Hematopoietic multipotent progenitor cell treated with erythropoietin and hydrocortisone succinate and interleukin-3 and kit ligand, for 4 days (in vitro differentiated cells): ENCODE results near the gene SLC25A22.

Source experiments
- DNase-seq: peaks from one replicate; pipeline ENCODE4 v3.0.0-alpha.2; 2015

The SLC25A22 gene

DNA sequence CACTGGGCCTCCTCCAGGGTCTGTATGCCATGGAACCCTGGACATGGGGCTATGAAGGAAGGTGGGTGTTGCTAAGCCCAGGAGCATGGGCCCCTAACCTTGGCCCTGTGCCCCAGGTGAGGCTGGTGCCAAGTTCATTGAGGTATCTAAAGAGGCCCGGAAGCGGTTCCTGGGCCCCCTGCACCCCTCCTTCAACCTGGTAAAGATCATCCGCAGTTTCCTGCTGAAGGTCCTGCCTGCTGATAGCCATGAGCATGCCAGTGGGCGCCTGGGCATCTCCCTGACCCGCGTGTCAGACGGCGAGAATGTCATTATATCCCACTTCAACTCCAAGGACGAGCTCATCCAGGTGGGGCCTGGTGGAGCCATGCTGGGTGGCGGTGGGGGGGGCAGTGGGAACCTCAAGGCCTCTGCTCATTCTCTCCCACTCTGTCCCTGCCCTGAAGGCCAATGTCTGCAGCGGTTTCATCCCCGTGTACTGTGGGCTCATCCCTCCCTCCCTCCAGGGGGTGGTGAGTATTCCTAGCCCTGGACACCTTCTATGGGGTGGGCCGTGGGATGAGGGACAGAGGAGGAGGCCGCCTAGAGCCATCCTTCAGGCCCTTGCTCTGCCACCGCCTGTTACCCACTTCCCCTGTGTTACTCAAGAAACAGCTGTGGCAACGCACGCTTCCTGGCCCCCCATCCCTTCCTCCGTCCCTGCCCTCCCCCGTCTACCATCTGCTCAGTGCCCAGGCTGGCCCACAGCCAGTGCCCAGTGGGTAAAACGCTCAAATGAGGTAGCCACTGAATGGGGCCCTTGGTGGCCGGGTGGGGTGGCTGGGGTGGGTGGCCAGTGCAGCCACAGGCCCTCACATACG lies 23.7 kb upstream of the SLC25A22 start:
- peak; percentile 79 for DNase-seq

DNA sequence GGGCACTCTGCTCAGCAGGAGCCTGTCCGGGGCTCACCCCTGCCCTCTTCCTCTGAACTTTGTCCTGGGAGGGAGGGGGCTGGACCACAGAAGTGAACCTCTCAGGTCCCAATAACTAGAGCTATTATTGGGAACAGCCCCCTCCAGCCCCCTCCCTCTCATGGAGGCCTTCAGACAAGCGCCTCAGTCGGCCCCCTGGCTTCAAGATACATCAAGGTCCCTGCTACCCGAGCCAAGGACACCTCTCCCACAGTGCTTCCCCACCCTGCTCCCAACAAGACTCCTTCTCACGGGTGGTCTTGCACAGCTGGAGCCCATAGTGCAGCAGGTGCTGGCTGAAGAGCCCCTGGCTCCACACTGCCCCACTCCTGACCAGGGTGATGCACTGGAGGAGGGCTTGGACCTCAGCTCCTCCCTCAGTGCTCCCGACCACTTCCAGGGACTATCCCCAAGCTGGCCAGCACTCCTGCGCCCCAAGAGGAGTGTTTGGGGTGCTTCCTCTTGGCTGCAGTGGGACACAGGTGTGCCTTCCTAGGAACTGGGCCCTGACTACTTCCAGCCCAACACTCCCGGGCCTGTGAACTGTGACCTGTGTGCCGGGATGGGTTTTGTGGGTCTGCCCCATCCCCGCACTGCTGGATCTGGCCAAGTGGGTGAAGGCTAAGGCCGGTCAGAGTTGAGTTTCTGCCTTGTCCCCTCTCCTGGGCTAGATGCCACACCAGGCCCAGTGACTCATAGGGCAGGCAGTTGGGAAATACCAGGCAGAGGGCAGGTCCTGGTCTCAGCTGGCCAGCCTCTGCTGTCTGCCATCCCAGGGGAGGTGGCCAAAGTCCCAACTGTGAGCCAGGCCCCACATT lies 22.8 kb upstream of the SLC25A22 start:
- DNase-seq = no peak

DNA sequence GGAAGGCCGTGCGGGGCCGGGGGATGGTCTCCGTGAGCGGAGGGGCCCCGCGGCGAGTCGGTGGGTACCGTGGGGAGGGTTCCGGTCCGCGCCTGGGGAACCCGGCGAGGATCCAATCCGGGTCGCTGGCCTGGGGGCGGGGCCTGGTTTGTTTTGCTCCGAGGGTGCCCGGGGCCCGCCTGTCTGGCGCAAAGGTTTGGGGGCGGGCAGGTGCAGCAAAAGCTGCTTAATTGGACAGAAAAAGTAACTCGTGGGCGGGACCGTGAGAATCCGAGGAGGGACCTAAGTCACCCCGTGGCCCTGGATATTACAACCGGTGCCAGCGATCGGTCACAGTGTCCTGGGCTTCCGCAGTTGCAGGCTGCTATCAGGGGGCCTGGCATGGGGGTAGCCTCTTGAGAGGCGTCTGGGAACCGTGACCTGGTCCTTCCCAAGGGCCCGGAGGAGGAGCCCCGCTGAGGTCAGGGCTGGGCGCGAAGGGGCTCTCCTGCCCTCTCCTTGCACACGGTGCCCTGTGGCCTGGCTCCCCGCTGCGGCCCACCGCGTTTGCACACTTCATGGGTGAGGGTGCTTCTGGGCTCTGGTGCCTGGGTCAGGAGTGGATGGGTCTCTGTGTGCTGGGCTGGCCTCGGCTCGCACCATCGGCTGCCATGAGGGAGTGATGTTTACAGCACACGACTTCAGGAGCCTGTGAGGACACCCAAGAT lies 22.0 kb upstream of the SLC25A22 start:
- peak; percentile 99 for DNase-seq

DNA sequence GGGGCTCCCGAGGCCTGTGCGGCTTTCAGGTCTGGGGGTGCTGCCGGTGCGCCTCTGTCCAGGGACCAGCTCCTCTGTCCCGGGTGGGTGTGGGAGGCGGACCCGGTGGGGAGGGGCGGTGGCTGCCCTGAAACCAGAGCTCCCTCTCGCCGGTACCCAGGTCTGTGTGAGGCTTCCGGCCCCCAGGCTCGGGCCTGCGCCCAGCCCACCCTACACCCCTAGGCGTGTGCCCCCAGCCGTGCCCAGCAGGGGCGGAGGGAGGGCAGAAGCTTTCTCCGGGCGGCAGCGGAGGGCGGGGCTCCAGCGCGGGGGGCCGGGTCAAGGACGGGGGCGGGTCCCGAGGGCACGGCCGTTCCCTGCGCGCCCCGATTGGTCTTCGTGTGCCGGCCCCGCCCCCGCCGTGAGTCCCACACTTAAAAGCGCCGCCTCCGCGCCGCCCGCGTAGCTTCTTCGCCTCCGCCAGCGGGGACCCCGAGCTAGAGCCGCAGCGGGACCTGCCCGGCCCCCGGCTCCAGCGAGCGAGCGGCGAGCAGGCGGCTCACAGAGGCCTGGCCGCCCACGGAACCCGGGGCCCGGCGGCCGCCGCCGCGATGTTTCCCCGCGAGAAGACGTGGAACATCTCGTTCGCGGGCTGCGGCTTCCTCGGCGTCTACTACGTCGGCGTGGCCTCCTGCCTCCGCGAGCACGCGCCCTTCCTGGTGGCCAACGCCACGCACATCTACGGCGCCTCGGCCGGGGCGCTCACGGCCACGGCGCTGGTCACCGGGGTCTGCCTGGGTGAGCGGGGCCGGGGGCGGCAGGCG lies 21.2 kb upstream of the SLC25A22 start:
- DNase-seq = peak; percentile 97

DNA sequence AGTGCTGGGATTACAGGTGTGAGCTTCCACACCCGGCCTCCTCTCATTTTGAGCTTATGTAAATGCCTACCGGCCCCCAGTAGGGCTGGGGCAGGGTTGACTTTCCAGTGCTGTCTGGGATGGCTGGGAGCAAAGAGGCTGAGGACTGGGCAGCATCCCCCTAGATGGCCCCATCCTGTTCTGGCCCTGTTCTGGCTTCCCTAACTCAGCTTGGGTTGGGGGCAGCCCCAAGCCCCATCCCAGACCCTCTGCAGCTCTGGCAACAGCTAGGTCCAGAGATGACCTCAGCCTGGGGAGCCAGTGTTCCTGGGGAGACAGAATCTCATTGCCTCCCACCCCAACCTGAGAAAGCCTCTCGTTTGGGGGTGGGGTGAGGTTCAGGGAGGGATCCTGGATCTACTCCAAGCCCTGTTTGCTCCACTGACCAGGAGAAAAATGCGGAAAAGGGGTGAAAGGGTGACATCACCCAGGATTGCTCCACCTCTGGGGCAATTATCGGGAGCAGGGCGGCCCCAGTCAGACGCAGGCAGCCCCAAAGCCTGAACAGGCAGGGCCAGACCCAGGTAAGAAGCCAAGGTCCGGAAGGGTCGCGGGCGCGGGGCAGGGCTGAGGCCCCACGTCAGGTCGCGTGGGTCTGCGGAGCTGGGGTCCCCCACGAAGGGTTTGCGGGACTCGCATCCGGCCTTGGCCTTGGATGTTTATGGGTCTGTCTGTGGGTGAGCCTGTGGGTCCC lies 20.5 kb upstream of the SLC25A22 start, which contains the start of gene PNPLA2:
Gene PNPLA2, plus strand, starts transcription at position 519 of the 733 bp plus-strand sequence. CDS start 805 bp downstream, outside the sequence.
- no peak for DNase-seq

DNA sequence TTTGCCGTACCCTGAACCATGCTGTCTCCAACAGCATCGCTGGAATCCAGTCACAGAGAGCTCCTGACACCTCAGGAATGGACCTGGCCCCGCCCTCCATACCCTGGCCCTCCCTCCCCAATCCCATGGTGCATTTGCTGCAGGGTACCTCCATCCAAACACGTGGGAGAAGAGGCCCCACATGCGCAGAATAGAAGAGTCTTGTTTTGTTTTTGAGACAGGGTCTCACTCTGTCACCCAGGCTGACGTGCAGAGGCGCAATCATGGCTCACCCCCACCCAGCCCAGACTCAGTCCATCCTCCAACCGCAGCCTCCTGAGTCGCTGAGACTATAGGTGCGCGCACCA lies 18.3 kb upstream of the SLC25A22 start:
- DNase-seq = no peak

DNA sequence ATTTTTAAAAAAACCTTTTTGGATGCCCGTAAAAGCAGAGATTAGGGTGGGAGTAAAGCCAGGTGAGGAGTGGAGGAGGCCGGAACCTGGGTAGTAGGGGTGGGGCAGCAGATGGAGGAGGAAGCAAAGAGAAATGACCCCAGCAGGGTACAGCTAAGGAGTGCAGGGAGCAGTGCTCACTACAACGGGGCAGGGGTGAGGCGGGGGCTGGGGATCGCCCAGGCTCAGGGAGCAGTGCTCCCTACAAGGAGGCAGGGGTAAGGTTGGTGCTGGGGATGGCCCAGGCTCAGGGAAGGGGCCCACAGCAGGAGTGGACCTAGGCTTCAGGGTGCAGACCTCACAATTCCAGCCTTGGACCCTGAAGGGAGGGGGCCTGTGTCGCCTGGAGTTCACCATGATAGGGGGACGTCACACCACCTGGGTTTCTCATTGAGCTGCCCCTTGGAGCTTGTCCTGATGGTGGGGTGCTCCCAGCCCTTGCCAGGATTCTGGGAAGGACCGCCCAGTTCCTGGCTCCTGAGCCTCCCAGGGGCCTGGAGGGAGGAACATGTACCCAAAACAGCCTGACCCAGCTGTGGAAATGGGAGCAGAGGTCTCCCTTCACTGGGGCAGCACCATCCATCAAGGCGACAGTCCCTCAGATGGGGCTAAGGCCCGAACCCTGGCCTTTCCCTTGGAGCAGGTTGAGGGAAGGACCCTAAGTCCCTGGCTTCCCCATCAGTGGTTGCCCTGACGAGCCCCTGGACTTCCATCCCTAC lies 17.8 kb upstream of the SLC25A22 start:
- no peak for DNase-seq

DNA sequence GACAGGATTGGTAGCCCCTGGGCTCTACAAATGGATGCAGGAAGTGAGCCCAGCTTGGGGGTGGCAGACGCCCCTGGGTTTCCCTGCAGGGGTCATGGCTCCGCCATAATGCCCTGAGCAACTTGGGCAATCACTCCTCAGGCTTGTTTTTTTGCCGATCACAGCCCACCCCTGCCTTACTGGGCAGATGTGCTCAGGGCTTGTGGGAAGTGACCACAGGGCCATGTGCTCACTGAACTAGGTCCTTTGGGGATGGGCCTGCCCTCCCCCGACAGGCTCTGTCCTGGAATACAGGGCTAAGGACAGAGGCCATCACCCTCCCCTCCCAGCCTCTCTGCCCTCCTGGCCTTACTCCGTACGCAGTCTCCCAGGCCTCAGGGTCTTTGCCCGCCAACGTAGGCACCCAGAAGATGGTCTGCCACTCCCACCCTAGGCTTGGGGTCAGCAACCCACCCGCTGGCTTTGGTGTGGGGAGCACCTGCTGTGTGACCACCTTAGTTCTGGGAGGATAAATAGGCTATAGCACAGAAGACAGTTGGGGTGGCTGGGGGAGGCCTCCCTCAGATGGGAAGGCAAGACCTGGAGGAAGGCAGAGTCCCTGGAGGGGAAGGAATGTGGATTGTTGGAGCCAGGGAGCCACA lies 15.5 kb upstream of the SLC25A22 start:
- no peak for DNase-seq

DNA sequence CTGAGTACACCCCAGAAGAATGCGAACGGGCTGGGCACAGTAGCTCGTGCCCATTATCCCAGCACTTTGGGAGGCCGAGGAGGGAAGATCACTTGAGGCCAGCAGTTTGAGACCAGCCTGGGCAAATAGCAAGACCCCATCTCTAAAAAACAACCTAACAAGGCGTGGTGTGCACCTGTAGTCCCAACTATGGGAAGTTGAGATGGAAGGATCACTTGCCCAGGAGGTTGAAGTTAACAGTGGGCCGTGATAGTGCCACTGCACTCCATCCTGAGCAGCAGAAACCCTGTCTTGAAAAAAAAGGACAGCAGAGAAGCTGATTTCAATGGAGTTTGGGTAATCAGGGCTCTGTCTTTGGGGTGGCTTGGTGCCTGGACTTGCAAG lies 15.0 kb upstream of the SLC25A22 start:
- no peak for DNase-seq

DNA sequence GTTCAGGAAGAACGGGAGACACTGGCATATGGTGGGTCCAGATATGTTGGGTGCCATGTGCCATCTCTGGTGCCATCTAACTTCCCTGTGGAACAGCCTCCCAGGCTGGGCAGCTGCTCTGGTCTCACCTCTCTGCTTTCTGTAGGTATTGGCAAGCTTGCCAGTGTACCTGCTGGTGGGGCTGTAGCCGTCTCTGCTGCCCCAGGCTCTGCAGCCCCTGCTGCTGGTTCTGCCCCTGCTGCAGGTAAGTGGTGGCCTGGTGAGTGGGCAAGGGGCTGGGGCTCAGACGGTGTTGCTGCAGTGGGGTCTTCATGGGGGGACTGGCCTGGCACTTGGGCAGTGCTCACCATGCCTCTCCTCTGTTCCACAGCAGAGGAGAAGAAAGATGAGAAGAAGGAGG lies 14.3 kb upstream of the SLC25A22 start:
- no peak for DNase-seq

DNA sequence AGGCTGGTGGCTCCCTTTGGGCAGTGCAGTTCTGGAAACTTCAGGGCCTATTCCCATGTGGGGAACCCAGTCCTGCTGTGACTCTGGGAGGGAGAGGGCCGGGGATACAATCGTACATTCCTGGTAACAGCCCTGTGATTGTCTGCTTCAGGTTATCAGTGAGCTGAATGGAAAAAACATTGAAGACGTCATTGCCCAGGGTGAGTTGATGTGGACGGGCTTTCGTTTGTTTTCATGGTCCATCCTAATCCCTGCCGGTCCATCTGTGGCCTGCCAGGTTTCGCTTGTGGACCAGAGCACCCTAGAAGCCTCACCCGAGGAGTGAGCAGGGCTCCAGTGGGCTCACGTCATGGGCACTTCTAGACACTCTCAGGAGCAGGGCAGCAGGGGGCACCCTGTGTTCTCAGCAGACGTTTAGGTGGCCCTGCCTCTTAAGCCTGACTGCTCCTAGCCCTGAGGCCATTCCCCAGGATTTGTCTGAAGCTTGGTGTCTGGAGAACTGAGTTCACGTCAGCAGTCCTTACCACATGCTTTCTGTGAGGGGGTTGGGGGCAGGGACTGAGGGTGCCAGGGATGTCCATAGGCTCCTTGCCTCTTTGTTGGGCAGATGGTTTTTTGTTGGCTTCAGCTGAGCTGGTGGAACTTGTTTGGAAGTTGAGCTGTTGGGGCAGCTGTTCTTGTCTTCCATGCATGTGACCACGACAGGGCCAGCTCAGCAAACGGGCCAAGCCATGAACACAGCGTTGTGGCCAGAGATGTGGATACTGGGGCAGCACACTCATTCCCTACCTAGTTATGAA lies 13.6 kb upstream of the SLC25A22 start:
- DNase-seq = peak; percentile 69

DNA sequence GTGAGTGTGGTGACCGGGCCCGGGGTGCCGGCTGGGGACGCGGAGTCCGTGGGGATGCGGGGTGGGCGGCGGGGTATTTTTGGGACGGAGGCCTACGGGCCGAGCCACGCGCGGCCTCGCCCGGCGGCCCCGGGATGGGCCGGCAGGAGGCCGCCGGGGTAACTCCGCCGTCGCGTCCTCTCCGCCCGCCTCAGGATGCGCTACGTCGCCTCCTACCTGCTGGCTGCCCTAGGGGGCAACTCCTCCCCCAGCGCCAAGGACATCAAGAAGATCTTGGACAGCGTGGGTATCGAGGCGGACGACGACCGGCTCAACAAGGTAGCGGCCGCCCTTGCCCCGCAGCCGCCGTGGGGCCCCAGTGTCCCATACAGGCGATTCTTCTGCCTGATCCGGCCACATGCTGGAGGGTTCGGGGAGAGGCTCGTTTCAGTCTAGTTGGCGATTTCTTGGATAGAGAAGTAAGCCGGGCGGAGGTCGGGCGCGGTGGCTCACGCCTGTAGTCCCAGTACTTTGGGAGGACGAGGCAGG lies 12.0 kb upstream of the SLC25A22 start:
- DNase-seq = peak; percentile 33

DNA sequence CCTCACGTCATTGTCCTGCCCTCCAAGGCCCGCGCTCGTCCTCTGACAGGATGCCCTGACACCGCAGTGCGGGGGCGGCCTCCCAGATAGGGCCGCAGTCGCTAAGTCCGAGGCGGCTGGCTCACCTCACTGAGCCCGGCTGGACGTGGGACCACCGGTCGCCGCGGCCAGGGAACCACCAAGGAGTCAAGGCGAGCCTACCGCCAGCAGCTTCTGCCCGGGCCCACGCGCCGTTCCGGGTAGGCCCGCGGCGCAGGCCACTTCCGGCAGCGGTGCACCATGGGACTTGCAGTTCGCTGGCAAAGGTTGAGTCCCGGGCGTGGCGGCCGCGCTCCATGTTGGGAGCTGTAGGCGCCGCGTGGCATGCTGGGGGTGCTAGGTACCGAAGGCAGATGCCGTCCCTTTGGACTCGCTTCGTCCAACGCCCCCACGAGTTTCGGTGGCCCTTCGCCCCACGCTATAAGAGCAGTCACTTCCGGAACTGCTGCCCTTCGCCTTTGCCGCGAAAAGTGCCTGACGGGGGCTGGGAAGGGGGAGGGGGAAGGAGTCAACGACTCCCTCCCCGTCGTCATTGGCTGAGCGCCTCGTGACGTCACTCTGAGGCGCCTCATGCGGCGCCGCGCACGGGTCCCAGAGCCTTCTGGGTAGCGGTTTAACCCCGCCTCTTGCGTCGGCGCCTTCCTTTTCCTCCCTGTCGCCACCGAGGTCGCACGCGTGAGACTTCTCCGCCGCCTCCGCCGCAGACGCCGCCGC lies 11.4 kb upstream of the SLC25A22 start, which contains the start of gene RPLP2:
Gene RPLP2, plus strand, starts transcription at position 681 of the 753 bp plus-strand sequence. CDS start 268 bp downstream, outside the sequence.
- peak; percentile 99 for DNase-seq

DNA sequence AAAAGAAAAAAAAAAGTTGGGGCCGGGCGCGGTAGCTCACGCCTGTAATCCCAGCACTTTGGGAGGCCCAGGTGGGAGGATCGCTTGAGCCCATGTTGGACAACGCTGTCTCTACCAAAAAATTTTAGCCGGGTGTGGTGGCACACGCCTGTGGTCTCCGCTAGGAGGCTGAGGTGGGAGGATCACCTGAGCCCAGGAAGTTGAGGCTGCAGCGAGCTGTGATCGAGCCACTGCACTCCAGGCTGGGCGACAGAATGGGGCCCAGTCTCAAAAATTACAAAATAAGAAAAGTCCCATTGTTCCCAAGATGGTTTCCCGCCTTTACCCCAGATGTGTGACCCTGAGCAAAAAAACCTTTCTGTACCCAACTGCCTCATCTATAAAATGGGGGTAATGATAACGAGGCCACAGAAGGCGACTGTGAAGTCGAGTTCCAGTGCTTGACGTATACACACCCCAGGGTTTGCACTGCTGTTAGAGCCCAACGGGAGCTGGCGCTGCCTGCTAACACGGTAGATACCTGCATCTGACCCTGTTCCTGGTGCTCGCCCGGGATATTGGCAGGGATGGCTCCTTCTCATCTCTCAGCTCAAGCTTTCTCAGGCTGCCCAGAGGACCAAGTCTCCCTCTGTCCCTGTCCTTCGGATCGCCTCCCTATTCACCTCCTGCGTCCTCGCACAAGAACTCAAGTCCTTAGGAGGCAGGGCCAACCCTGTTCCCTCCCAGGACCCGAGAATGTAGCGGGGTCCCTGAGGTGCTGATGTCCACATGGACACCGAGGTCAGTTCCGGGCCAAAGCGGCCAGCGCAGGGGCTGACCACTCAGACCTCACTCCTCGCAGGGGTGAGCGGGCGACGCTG lies 10.6 kb upstream of the SLC25A22 start:
- DNase-seq = peak; percentile 56

DNA sequence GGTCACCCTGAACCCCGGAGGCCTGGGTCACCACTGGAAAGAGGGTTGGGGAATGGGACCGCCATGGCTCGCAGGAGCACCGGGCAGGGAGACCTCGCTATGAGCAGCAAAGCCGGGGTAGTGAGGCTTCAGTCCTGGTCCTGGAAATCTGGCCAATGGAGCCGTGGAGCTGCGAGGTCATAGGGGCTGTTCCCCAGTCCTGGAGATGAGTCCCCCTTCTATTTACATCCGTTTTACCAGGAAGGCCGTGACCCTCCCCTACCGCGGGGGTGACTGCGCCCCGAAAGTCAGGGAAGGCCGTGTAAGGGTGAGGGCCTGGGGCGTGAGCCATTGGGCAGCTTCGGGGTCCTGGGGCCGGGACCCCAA lies 6.5 kb upstream of the SLC25A22 start:
- no peak for DNase-seq

DNA sequence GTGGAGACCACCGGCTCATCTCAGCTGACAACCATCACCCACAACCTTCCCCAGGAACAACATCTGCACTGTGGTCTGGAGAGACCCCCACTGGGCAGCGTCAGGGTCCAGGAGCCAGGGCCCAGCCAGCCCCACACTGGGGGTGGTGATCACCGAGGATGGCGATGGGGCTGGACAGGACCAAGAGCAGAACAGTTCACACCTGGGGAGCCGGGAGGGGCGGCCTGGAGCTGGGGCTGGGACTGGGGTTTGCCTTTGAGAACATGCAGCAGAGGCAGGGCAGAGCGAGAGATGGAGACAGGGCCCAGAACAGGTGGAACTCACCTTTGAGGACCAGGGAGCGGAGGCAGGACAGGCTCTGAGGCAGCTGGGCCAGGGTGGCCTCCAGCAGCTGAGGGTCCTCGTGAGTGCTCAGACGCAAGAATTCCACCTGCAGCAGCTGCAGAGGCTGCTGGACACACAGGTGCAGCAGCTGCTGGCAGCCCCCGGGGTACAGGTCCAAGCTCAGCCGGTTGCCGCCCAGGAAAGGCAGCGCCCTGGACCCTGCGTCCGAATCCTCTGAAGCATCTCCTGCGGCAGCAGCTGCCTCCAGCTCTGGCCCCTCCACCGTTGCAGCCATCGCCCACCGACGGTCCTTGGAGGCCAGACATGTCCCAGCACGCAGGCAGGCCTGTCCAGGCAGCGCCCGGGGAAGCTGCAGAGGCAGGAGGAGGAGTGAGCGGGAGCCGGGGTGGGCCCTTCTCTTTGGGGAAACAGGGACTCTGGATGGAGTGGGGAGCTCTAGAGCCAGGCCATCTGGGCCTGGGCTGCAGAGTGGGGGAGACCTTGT lies 5.9 kb upstream of the SLC25A22 start:
- no peak for DNase-seq

DNA sequence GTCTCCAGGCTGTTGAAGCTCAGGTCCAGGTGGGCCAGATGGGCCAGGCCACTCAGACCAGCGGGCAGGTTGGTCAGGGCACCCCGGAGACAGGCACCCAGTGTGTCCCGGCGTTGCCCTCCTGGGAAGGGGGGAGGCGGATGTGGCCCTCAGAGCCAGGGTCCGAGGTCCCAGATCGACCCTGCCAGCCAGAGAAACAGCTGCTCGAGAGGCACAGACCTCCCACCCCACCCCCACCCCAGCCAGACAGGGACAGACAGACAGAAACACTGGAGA lies 5.3 kb upstream of the SLC25A22 start:
- no peak for DNase-seq
